NB4 (cell line): ENCODE results near the gene KLK13.

Experiments
- CTCF ChIP-seq: IDR thresholded peaks from one replicate; pipeline ENCODE4 v1.5.1; 2012; ENCODE audit warnings: low read depth, low read length
- POLR2A ChIP-seq: IDR thresholded peaks from 2 replicates; pipeline ENCODE4 v1.6.1; 2011; ENCODE audit warnings: mild to moderate bottlenecking; ENCODE audit not compliant: insufficient read length; ENCODE audit errors: extremely low read depth

DNA sequence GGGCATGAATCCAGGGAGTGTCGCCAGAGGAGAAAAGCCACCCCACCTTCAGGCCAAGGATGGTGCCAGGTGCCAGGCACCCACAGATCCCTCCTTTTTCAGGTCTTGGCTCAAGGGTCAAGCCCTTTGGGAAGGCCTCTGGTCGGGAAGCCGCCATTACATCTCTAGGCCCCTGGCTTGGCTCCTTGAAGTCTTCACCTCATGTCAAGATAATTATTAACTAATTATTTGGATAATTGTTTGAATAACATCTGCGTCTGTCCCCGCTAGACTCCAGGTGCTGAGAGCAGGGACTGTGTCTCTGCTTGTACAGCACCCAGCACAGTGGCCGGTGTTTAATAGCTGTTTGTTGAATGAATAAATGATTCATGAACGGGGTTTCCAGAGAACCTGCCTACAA is 1.2 kb downstream of the KLK13 start:
- TF ChIP-seq POLR2A, result no peak
- no peak for TF ChIP-seq CTCF
